Tibial nerve (tissue), 4 donors: Measurements from ENCODE around the gene OPN5. TPM values are rescaled to one million over a fixed set of nuclear protein-coding genes. Genes with fewer than 3 reads are reported as not detected.

Source experiments
- DNase-seq, 2 donors: peaks; one replicate each; pipeline ENCODE4 v3.0.0-alpha.2; 2019; ENCODE audit warnings: low spot score in 2 of 2
- H3K27ac ChIP-seq, 4 donors: fragments of 200-600 bp; sonication (generic) in 3 of 4; one replicate each; pipeline ENCODE4 v1.5.1; 2017 to 2019; ENCODE audit warnings: mild to moderate bottlenecking in 1 of 4
- H3K27me3 ChIP-seq, 2 donors: fragments of 200-600 bp; sonication (generic) in 1 of 2; one replicate each; pipeline versions ENCODE4 v1.5.1 to v1.6.0; 2017 to 2019
- H3K36me3 ChIP-seq, 3 donors: fragments of 200-600 bp; sonication (generic); one replicate each; pipeline ENCODE4 v1.5.1; 2018 to 2019
- H3K4me1 ChIP-seq, 4 donors: fragments of 200-600 bp; sonication (generic) in 3 of 4; one replicate each; pipeline ENCODE4 v1.5.1; 2017 to 2019
- H3K4me3 ChIP-seq, 4 donors: fragments of 200-600 bp; sonication (generic) in 3 of 4; one replicate each; pipeline ENCODE4 v1.5.1; 2017 to 2019; ENCODE audit warnings: mild to moderate bottlenecking in 1 of 4, moderate library complexity in 1 of 4
- H3K9me3 ChIP-seq, 4 donors: fragments of 200-600 bp; sonication (generic) in 3 of 4; one replicate each; pipeline ENCODE4 v1.5.1; 2017 to 2019
- EP300 ChIP-seq, 2 donors: sonication (generic); formaldehyde crosslinking; IDR thresholded peaks; one replicate each; pipeline ENCODE4 v1.6.1; 2017; ENCODE audit warnings: antibody characterized with exemption in 2 of 2, mild to moderate bottlenecking in 1 of 2
- POLR2A ChIP-seq, 2 donors: fragments of 450-650 bp; IDR thresholded peaks; one replicate each; pipeline ENCODE4 v1.6.1; 2017; ENCODE audit warnings: antibody characterized with exemption in 2 of 2, mild to moderate bottlenecking in 2 of 2, moderate library complexity in 2 of 2
- WGBS, 2 donors: methylation state at CpG; one replicate each; pipeline ENCODE4 v1.1.5; 2018; 5-methylcytosine and 5-hydroxymethylcytosine counted together
- total RNA-seq, 4 donors: library from RNA; depleted of rRNA; stranded (reverse); fragments of >200 nt; gene quantifications; one replicate each; pipeline ENCODE4 v1.1.0, GENCODE V29; 2016
- TF ChIP-seq, protein P1 (sequence below), 5 experiments: fragments of 200-600 bp in 3 of 5; fragments of 450-650 bp in 2 of 5; sonication (generic) in 3 of 5; IDR thresholded peaks; one replicate each; pipeline ENCODE4 v1.5.1; 2016 to 2019; ENCODE audit warnings: antibody characterized with exemption in 5 of 5, mild to moderate bottlenecking in 3 of 5, moderate library complexity in 2 of 5

OPN5 gene
- total RNA-seq, 4 donors from 2014 or later = not detected

- peak in 1 of 2 donors; percentile 24 for DNase-seq
- WGBS, 2 donors = 15 to 18% methylated on average over 20 of the region's 20 CpGs
- peaks cover 0 to 10% (median 3%) of the 10 kb centered on the region in 4 donors for H3K4me1 ChIP-seq
- no peak overlapping the region for H3K27ac ChIP-seq
- no peaks in the 10 kb centered on the region for H3K9me3 ChIP-seq
- TF ChIP-seq, protein P1, sequence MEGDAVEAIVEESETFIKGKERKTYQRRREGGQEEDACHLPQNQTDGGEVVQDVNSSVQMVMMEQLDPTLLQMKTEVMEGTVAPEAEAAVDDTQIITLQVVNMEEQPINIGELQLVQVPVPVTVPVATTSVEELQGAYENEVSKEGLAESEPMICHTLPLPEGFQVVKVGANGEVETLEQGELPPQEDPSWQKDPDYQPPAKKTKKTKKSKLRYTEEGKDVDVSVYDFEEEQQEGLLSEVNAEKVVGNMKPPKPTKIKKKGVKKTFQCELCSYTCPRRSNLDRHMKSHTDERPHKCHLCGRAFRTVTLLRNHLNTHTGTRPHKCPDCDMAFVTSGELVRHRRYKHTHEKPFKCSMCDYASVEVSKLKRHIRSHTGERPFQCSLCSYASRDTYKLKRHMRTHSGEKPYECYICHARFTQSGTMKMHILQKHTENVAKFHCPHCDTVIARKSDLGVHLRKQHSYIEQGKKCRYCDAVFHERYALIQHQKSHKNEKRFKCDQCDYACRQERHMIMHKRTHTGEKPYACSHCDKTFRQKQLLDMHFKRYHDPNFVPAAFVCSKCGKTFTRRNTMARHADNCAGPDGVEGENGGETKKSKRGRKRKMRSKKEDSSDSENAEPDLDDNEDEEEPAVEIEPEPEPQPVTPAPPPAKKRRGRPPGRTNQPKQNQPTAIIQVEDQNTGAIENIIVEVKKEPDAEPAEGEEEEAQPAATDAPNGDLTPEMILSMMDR (IDR thresholded peaks at IDR 0.05) = peak; percentile 68 to 85 (median 82)
- TF ChIP-seq POLR2A (IDR thresholded peaks at IDR 0.05) = no peak
- no peak for TF ChIP-seq EP300 (IDR thresholded peaks at IDR 0.05)
- H3K36me3 ChIP-seq = no peaks in the 10 kb centered on the region
- H3K4me3 ChIP-seq = peak overlapping the region in 1 of 4 donors; percentile 10
- H3K27me3 ChIP-seq = no peaks in the 10 kb centered on the region
These were observed 6.0 kb downstream of the OPN5 start for GRCh38 chr6:47787620-47788497.

DNA sequence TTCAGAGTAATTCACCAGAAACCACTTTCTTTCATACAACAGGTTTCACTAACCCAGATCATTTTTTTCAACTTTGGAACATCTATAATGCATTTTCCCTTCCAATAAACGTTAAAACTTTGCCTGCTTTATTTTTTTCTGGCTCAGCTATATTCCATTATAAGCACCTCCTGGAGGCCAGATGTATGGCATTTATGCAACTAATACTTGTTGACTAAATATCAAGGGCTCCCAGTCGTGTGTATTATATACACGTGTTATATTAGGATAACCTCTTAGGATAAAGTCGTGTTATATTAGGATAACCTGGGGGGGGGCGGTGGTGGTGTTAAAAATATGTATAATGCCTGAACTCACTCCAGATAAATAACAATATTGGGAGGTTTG is 6.7 kb downstream of the OPN5 start:
- TF ChIP-seq EP300 (IDR thresholded peaks at IDR 0.05) = no peak
- TF ChIP-seq POLR2A (IDR thresholded peaks at IDR 0.05) = no peak
- TF ChIP-seq, protein P1 (IDR thresholded peaks at IDR 0.05) = no peak
- no peaks in the 10 kb centered on the region for H3K36me3 ChIP-seq
- H3K9me3 ChIP-seq = no peaks in the 10 kb centered on the region
- 48 to 53% methylated on average over 5 of the region's 5 CpGs for WGBS, 2 donors
- DNase-seq = no peak
- peak overlapping the region in 1 of 4 donors; percentile 10 for H3K4me3 ChIP-seq
- H3K27ac ChIP-seq = no peak overlapping the region
- no peaks in the 10 kb centered on the region for H3K27me3 ChIP-seq
- H3K4me1 ChIP-seq = peaks cover 0 to 10% (median 3%) of the 10 kb centered on the region in 4 donors

DNA sequence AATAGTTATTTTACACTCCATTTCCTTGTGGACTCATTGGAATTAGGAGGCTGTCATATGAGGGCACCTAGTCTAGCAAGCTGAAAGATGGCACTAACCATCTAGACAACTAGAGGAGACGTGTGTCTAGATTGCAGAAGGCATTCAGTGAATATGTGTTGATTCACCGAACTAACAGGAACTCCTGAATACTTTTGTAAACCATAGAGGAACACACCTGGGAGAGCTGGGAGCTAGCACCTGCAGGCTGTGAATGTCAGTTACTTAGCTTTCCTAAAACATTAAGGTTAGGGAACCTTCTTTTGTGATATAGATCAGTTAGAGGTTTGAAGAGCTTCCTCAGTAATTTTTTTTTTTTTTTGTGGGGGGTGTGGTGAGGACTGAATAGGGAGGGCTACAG is 7.7 kb downstream of the OPN5 start:
- peaks cover 0 to 10% (median 3%) of the 10 kb centered on the region in 4 donors for H3K4me1 ChIP-seq
- H3K4me3 ChIP-seq = no peak overlapping the region
- H3K27me3 ChIP-seq = no peaks in the 10 kb centered on the region
- no peaks in the 10 kb centered on the region for H3K36me3 ChIP-seq
- H3K27ac ChIP-seq = no peak overlapping the region
- no peaks in the 10 kb centered on the region for H3K9me3 ChIP-seq
- WGBS, 2 donors = 57 to 66% methylated on average over 2 of the region's 2 CpGs
- TF ChIP-seq, protein P1 (IDR thresholded peaks at IDR 0.05) = no peak
- no peak for TF ChIP-seq POLR2A (IDR thresholded peaks at IDR 0.05)
- TF ChIP-seq EP300 (IDR thresholded peaks at IDR 0.05) = no peak
- no peak for DNase-seq

DNA sequence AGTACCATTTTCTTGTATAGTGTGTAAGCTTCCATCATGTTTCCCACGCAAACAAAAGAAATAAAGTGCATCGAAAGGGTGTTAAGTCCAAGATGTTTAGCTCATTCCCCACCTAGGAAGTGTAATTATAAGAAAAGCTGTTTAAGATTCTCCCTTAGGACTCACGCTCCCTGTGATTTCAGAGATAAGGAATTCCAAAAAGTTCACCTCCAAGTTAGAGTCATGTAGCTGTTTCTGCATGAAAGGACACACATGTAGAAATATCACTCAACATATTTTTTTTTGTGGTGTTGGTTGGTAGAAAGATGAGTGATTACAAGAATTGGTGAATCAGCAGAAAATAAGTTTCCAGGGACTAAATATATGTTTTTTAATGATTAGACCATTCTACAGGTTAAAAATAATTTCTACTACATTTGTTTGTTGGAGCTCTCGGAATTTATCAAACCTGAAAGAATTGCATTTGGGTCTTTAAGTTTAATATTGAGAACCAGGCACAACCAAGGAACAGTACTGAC is 10.4 kb downstream of the OPN5 start:
- Histone ChIP-seq H3K4me1 (peaks cover 0 to 10% (median 3%) of the 10 kb centered on the region in 4 donors), H3K27me3 (no peaks in the 10 kb centered on the region), H3K27ac (no peak overlapping the region), H3K9me3 (no peaks in the 10 kb centered on the region), H3K4me3 (no peak overlapping the region), H3K36me3 (no peaks in the 10 kb centered on the region)
- no peak for TF ChIP-seq POLR2A (IDR thresholded peaks at IDR 0.05)
- TF ChIP-seq EP300 (IDR thresholded peaks at IDR 0.05) = no peak
- TF ChIP-seq, protein P1 (IDR thresholded peaks at IDR 0.05) = no peak
- DNase-seq = no peak
- WGBS, 2 donors = 71 to 82% methylated on average over 4 of the region's 4 CpGs

DNA sequence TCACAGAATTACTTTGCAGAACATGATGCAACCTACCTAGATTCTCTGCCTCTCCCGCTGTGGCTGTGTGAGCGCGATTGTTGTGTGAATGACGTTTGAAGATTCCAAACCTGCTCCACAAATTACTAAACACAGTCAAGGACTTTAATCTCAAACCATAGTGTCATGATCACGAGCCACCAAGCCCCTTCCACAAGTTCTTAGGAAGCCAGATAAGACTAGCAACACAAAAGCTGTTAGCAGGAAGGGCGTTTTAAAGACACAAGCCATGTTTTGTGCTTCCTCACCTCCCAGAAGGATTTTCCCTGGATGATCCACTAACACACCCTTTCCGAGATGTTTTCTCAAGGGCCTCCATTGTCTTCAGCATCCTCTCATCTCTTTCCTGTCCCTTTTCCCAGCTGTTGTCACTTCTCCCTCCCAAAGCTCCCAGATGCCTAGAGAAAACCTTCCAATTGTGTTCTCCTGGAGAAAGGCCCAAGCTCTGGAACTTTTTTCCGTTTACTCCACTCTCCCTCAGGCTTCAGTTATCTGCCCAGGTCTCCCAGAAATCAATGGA is 12.8 kb downstream of the OPN5 start:
- H3K4me1 ChIP-seq = no peaks in the 10 kb centered on the region
- WGBS, 2 donors = 82 to 87% methylated on average over 8 of the region's 8 CpGs

More for the DNA sequence above, 12.8 kb downstream of the OPN5 start:
- H3K4me3 ChIP-seq = no peak overlapping the region
- no peaks in the 10 kb centered on the region for H3K9me3 ChIP-seq
- no peak for TF ChIP-seq EP300 (IDR thresholded peaks at IDR 0.05)
- TF ChIP-seq, protein P1 (IDR thresholded peaks at IDR 0.05) = no peak
- no peak for TF ChIP-seq POLR2A (IDR thresholded peaks at IDR 0.05)
- no peak for DNase-seq
- H3K27me3 ChIP-seq = no peaks in the 10 kb centered on the region
- H3K27ac ChIP-seq = no peak overlapping the region
- H3K36me3 ChIP-seq = no peaks in the 10 kb centered on the region
